ENCODE results near the gene PACSIN1.

GRCh38 chr6:34490390-34491090, 24.7 kb downstream of the PACSIN1 start:
- no peak for TF ChIP-seq CTCF (conservative IDR thresholded peaks at IDR 0.05; ENCODE audit: low read depth, low read length)
- no peak for TF ChIP-seq EZH2 (IDR thresholded peaks at IDR 0.05; ENCODE audit: borderline replicate concordance, low read depth, low read length, poor library complexity, severe bottlenecking)
